GM18873 (cell line): ENCODE measurements around the gene SOX8.
"Not testable (repeated sequence)": the region's sequence is repeated elsewhere in the genome, so short reads cannot be mapped to it uniquely, and the experiment has no call there.

Experiments used
- ATAC-seq: cut with Tn5 transposase; IDR thresholded peaks from one replicate; pipeline ENCODE4 v1.9.1; 2021; ENCODE audit warnings: mild to moderate bottlenecking, moderate library complexity, moderate number of reproducible peaks; ENCODE audit not compliant: unreplicated experiment, low FRiP score

Gene SOX8

GRCh38 chr16:1020091-1020399 is 38.5 kb downstream of the SOX8 start:
- ATAC-seq, result no peak

- no peak for ATAC-seq
Measured at GRCh38 chr16:1020591-1020990, 39.0 kb downstream of the SOX8 start.

- ATAC-seq, result no peak
Measured at GRCh38 chr16:1021553-1022160, 40.1 kb downstream of the SOX8 start.

- no peak for ATAC-seq
Measured at GRCh38 chr16:1022466-1022865, 40.9 kb downstream of the SOX8 start.

GRCh38 chr16:1024138-1024537 is 42.6 kb downstream of the SOX8 start:
- no peak for ATAC-seq

- ATAC-seq, result not testable (repeated sequence)
Measured at GRCh38 chr16:1025183-1025809, 43.7 kb downstream of the SOX8 start.

- no peak for ATAC-seq
Measured at GRCh38 chr16:1026057-1026783, 44.6 kb downstream of the SOX8 start.

GRCh38 chr16:1026784-1027500 is 45.4 kb downstream of the SOX8 start:
- no peak for ATAC-seq

GRCh38 chr16:1027501-1027815 is 45.9 kb downstream of the SOX8 start:
- ATAC-seq, result no peak

GRCh38 chr16:1028056-1028455 is 46.5 kb downstream of the SOX8 start:
- no peak for ATAC-seq

- ATAC-seq, result no peak
Measured at GRCh38 chr16:1028524-1029258, 47.1 kb downstream of the SOX8 start.

- no peak for ATAC-seq
Measured at GRCh38 chr16:1029259-1029545, 47.6 kb downstream of the SOX8 start.

- ATAC-seq, result no peak
Measured at GRCh38 chr16:1030473-1030901, 48.9 kb downstream of the SOX8 start.

- ATAC-seq, result no peak
Measured at GRCh38 chr16:1031666-1032065, 50.1 kb downstream of the SOX8 start.

- no peak for ATAC-seq
Measured at GRCh38 chr16:1032607-1033006, 51.0 kb downstream of the SOX8 start.

GRCh38 chr16:1033128-1033679 is 51.6 kb downstream of the SOX8 start:
- no peak for ATAC-seq

GRCh38 chr16:1034230-1035065 is 52.9 kb downstream of the SOX8 start:
- no peak for ATAC-seq

GRCh38 chr16:1035066-1035415 is 53.5 kb downstream of the SOX8 start:
- ATAC-seq, result no peak

- no peak for ATAC-seq
Measured at GRCh38 chr16:1036166-1036565, 54.6 kb downstream of the SOX8 start.
